GM19023 (cell line): ENCODE data around the gene TMEM240.
"Not testable (repeated sequence)": the region's sequence is repeated elsewhere in the genome, so short reads cannot be mapped to it uniquely, and the experiment has no call there.

Experiments used
- ATAC-seq: cut with Tn5 transposase; IDR thresholded peaks from one replicate; pipeline ENCODE4 v1.9.1; 2021; ENCODE audit warnings: mild to moderate bottlenecking, moderate library complexity; ENCODE audit not compliant: unreplicated experiment

The TMEM240 gene

GRCh38 chr1:1541956-1542765 is 1.7 kb upstream of the TMEM240 start:
- ATAC-seq, result no peak

- ATAC-seq, result no peak
Measured at GRCh38 chr1:1540818-1541628, 599 bp upstream of the TMEM240 start.

GRCh38 chr1:1539310-1540089 is 924 bp downstream of the TMEM240 start:
- no peak for ATAC-seq

- no peak for ATAC-seq
Measured at GRCh38 chr1:1538989-1539309, 1.5 kb downstream of the TMEM240 start.

GRCh38 chr1:1538334-1538733 is 2.1 kb downstream of the TMEM240 start:
- no peak for ATAC-seq

- ATAC-seq, result no peak
Measured at GRCh38 chr1:1537626-1538250, 2.7 kb downstream of the TMEM240 start.

- no peak for ATAC-seq
Measured at GRCh38 chr1:1536938-1537546, 3.4 kb downstream of the TMEM240 start.

- ATAC-seq, result no peak
Measured at GRCh38 chr1:1536019-1536937, 4.1 kb downstream of the TMEM240 start.

- ATAC-seq, result no peak
Measured at GRCh38 chr1:1535201-1536018, 5.0 kb downstream of the TMEM240 start.

GRCh38 chr1:1534401-1535154 is 5.8 kb downstream of the TMEM240 start:
- ATAC-seq, result no peak

- not testable (repeated sequence) for ATAC-seq
Measured at GRCh38 chr1:1533894-1534291, 6.5 kb downstream of the TMEM240 start.

GRCh38 chr1:1533176-1533893 is 7.1 kb downstream of the TMEM240 start:
- not testable (repeated sequence) for ATAC-seq

GRCh38 chr1:1531947-1532346 is 8.5 kb downstream of the TMEM240 start:
- no peak for ATAC-seq

GRCh38 chr1:1529936-1530335 is 10.5 kb downstream of the TMEM240 start:
- ATAC-seq, result no peak

GRCh38 chr1:1529321-1529720 is 11.1 kb downstream of the TMEM240 start:
- ATAC-seq, result no peak

GRCh38 chr1:1528301-1529267 is 11.8 kb downstream of the TMEM240 start:
- no peak for ATAC-seq
